A549 (cell line): ENCODE measurements around the gene INPP5A.

Experiments
- CEBPB ChIP-seq, 2 experiments: fragments of >200 bp in 1 of 2; sonication (Bioruptor Twin) in 1 of 2; formaldehyde crosslinking in 1 of 2; IDR thresholded peaks; 2 replicates each; pipeline ENCODE4 v1.6.1; 2012 to 2016
- CTCF ChIP-seq: fragments of >200 bp; sonication (Bioruptor Twin); formaldehyde crosslinking; IDR thresholded peaks from 3 replicates; pipeline ENCODE4 v1.5.1; 2016
- EHMT2 ChIP-seq: fragments of 200-600 bp; sonication (generic); IDR thresholded peaks from 2 replicates; pipeline ENCODE4 v1.6.1; 2016; ENCODE audit warnings: antibody characterized with exemption, low read depth, mild to moderate bottlenecking, moderate library complexity
- EP300 ChIP-seq, 2 experiments: fragments of >200 bp; sonication (Bioruptor Twin); formaldehyde crosslinking; IDR thresholded peaks; 2 replicates in 1 of 2; 3 replicates in 1 of 2; pipeline ENCODE4 v1.6.1; 2016 to 2017
- MAFK ChIP-seq: fragments of 450-650 bp; IDR thresholded peaks from 2 replicates; pipeline ENCODE4 v1.6.1; 2014; ENCODE audit not compliant: partially characterized antibody
- MYC ChIP-seq: IDR thresholded peaks from 2 replicates; pipeline ENCODE4 v1.6.1; 2012; ENCODE audit warnings: mild to moderate bottlenecking, inconsistent platforms, low read length, improper control_type of control experiment, borderline replicate concordance
- POLR2A ChIP-seq: IDR thresholded peaks from 2 replicates; pipeline ENCODE4 v1.6.1; 2012; ENCODE audit warnings: mild to moderate bottlenecking, low read length
- POLR2AphosphoS2 ChIP-seq: conservative IDR thresholded peaks from 2 replicates; pipeline ENCODE4 v1.6.1; 2012; ENCODE audit warnings: low read length, improper control_type of control experiment, inconsistent platforms
- RCOR1 ChIP-seq: fragments of 150-350 bp; IDR thresholded peaks from 2 replicates; pipeline ENCODE4 v1.6.1; 2014; ENCODE audit warnings: antibody characterized with exemption, low read length, low read depth
- REST ChIP-seq: fragments of 200-600 bp; sonication (generic); IDR thresholded peaks from 2 replicates; pipeline ENCODE4 v1.6.1; 2016; ENCODE audit warnings: antibody characterized with exemption, mild to moderate bottlenecking, moderate library complexity
- SMC3 ChIP-seq: fragments of >200 bp; sonication (Bioruptor Twin); formaldehyde crosslinking; IDR thresholded peaks from 3 replicates; pipeline ENCODE4 v1.6.1; 2018; ENCODE audit warnings: inconsistent platforms
- ZFP36 ChIP-seq: fragments of 450-650 bp; IDR thresholded peaks from 2 replicates; pipeline ENCODE4 v1.6.1; 2014; ENCODE audit warnings: borderline replicate concordance; ENCODE audit not compliant: partially characterized antibody

GRCh38 chr10:132589015-132589414 is 51.4 kb downstream of the INPP5A start:
- TF ChIP-seq ZFP36 (no peak), CTCF (no peak), REST (no peak), EHMT2 (no peak), RCOR1 (no peak), MAFK (no peak), CEBPB (IDR thresholded peaks at IDR 0.05) (no peak), MYC (no peak), EP300 (IDR thresholded peaks at IDR 0.05) (no peak), POLR2AphosphoS2 (no peak), SMC3 (no peak), POLR2A (no peak)
